ENCODE results near the gene ABI3BP.

ABI3BP gene

DNA sequence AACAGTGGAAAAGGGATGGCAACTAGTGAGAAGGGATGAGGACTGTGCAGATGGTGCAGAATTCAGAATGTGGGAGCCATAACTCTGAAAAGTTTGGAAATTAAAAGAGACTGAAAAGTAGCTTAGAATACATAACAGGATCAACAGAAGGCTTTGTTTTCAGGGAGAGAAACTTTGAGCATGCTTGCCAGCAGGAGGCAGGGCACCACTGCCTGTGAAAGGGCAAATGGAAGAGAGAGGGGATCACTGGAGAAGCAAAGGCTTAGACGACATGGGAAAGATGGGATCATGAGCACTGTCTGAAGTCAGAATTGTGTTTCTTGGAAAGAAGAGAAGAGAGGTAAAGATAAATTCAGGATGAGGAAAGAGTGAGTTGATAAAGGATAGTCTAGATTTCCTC lies 99.6 kb downstream of the ABI3BP start:
- no peak for DNase-seq (ENCODE audit: low read depth in 2 of 2, low spot score in 1 of 2)

DNA sequence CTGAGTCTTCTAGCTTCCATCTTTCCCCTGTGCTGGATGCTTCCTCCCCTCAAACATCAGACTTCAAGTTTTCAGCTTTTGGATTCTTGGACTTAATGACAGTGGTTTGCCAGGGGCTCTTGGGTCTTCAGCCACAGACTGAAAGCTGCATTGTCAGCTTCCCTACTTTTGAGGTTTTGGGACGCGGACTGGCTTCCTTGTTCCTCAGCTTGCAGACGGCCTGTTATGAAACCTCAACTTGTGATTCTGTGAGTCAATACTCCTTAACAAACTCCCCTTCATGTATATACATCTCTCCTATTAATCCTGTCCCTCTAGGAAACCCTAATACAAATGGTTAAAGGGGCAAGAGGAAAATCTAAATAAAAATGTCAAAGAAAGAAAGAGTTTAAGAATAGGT lies 100.1 kb downstream of the ABI3BP start:
- no peak for DNase-seq (ENCODE audit: low read depth in 2 of 2, low spot score in 1 of 2)

DNA sequence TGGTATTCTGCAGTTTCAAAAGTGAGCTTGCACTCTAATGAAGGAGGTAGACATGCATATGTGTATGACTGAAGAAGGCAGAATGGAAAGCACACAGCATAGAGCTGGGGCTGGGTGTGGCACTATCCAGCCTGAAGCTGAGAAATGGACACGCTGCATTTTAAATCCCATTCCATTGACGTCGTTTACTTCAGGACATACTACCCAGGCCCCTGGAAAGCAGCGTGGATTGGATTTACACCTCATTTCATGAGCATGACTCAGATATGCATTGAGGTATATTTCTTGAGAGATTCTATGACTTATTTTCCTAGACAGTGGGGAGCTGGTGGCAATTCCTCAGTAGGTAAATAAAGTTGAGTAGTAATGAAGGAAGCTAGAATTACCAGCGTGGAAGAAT lies 101.4 kb downstream of the ABI3BP start:
- DNase-seq (ENCODE audit: low read depth in 2 of 2, low spot score in 1 of 2) = no peak

DNA sequence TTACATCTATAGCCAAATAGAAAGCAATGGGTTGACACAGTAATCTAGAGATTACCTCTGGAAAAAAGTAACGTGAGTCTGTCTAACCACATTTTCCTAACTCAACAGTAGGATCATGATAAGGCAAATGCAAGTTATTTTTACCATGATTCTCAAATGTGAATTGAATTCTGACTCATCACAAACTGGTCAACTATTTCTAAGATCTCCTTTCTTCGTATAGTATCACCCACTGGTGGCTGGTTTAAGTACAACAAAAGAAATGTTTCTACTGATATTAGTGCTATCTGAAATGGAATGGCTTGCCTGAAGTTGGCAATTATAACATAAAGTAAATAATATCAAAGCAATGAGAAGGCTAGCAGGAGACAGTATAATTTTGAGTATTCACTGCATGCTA lies 102.2 kb downstream of the ABI3BP start:
- no peak for DNase-seq (ENCODE audit: low read depth in 2 of 2, low spot score in 1 of 2)

DNA sequence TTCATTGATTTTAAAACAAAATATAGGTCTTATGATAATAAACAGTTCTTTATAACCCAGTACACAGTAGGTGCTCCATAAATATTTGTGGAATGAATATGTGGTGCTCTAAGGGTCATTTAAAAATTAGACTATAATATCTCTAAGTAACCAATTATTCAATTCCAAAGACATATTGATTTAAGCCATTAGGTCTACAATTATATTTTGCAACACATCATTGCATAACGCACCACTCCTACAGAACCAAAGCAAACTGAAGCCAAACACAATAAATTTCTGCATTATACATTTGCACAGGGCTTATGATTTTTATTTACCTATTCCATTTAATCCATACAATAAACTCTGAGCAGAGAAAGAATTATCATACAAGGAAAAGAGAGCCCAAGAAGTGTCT lies 104.3 kb downstream of the ABI3BP start:
- no peak for DNase-seq (ENCODE audit: low read depth in 2 of 2, low spot score in 1 of 2)

- no peak for DNase-seq (ENCODE audit: low read depth in 2 of 2, low spot score in 1 of 2)
Observed at GRCh38 chr3:100882571-100882984, 110.6 kb downstream of the ABI3BP start.

DNA sequence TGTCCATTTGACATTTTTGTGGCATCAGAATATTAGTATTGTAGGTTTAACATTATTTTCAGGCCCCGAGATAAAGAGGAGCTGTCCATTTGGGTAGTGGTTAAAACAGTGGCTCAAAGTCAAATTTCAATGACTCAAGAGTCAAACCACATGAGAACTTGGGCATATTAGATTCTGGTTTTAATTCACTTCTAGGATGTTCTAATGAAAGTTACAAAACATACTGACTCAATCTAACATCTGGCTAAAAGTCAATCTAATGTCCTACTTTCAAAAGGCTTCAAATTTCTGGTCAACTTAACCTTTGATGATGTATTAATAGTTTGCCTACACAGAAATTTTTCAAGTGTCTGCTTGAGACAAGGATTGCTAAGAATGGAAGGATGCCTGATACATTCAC lies 112.4 kb downstream of the ABI3BP start:
- DNase-seq (ENCODE audit: low read depth in 2 of 2, low spot score in 1 of 2) = no peak

- no peak for DNase-seq (ENCODE audit: low read depth in 2 of 2, low spot score in 1 of 2)
Observed at GRCh38 chr3:100880072-100880471, 113.1 kb downstream of the ABI3BP start.

DNA sequence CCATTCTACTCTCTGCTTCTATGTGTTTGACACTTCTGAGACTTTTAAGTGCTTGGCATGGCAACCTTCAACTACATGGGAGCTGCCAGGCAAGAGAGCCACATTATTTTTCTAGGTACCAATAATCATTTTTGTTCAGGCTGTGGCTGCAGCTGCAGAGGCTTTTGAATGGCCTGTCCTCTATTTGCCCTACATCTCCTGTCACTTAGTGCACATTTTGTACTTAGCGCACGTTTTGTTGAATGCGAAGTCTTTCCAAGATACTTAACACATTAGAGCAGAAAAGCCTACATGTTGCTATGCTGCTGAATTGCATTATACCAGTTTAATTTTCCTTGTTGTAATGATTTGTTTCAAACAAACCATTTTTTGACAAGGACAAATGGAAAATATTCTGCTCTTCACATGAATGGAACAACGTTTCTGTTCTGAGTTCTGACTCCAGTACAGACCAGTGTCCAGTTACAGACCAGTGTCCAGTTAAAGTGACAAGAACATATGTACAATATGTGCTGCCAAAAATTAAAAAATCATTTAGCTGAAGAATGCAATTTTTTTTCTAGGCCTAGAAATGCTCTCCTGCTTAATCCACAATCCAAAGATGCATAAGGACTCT lies 113.9 kb downstream of the ABI3BP start:
- DNase-seq (ENCODE audit: low read depth in 2 of 2, low spot score in 1 of 2) = no peak

GRCh38 chr3:100877286-100877685 lies 115.9 kb downstream of the ABI3BP start:
- DNase-seq (ENCODE audit: low read depth in 2 of 2, low spot score in 1 of 2) = no peak

DNA sequence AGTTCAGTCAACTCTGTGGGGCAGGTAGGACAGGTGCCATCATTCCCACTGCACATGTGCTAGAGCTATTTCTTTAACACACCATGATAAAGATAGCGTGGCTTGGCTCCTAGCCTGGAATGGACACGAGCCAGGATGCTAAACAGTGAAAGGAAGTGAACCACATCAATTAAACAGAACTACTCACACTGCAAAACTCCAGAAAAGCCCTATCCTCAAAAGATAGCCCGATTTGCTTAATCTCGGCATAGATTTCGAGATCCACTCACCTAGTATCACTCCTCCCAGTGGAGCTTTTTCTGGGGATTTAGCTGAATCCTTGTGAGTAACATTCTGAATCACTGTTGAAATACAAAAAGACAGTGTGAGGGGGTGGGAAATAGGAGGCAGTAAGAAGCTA lies 118.0 kb downstream of the ABI3BP start:
- no peak for DNase-seq (ENCODE audit: low read depth in 2 of 2, low spot score in 1 of 2)

DNA sequence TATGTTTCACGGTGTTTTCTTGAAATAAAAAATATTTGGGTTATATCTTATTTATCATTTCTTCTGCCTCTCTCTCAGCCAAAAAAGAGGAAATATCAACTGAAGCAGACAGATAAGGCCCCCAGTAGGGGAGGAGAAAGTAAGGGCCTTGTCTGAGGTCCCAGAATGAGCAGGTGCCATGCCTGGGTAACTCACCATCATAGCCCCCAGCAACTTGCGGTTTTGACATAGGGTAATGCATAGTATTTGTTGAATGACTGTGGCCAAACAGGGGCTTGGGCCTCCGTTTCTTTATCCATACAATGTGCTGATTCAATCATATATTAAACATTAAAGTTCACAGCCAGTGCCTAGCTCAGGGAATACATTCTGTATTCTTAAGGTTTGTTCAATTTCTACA lies 119.6 kb downstream of the ABI3BP start:
- DNase-seq (ENCODE audit: low read depth in 2 of 2, low spot score in 1 of 2) = no peak

- no peak for DNase-seq (ENCODE audit: low read depth in 2 of 2, low spot score in 1 of 2)
Observed at GRCh38 chr3:100871306-100871705, 121.9 kb downstream of the ABI3BP start.

DNA sequence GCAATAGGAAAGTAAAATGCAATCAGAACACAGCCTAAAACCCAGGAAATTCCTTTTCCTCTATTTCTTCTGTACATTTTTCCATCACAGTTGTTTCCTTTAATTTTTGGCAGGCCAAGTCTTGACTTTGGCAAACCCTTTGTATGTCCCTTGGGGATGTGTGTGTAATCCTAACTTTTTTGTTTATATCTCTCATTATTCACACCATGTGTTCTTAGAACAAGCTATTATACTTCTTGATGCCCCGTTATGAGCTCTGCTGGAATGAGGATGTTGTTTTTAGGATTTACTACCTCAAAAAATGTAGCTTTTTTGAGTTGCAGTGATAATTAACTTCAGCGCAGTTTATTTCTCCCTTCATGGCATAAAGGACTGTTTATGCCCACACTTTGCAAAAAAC lies 123.4 kb downstream of the ABI3BP start:
- no peak for DNase-seq (ENCODE audit: low read depth in 2 of 2, low spot score in 1 of 2)

DNA sequence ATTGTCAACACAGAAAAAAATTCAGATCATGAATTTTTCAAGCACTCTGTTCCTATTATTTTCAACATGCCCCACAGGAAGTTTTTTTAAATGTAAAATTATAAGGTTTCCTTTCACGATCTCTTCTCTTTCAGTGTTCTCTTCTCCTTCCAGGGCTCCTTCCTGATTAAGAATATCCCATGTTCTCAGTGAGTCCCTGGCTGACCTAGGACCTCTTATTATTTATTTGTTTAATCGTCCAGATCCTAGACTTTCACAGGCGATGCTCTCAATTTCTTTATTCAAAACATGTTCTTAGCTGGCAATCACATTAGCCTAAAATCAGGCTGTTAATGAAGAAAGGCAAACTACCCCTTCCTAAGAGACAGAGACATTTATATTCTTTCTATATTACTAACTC lies 124.3 kb downstream of the ABI3BP start:
- DNase-seq (ENCODE audit: low read depth in 2 of 2, low spot score in 1 of 2) = no peak

DNA sequence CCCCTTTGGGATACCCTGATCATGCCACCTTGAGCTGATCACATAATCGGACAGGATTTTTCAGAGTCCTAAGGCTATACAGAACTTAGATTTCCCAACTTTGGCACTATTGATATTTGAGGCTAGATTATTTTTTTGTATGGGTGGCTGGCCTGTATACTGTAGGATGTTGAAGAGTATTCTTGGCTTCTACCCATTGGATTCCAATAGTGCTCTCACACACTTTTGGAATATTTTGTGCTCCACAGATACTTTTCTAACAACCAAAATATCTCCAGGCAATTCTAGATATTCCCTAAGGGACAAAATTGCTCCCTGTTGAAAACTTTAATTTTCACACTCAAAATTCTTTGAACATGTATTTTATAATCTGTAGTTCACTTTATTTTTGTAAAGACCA lies 125.1 kb downstream of the ABI3BP start:
- no peak for DNase-seq (ENCODE audit: low read depth in 2 of 2, low spot score in 1 of 2)

GRCh38 chr3:100865442-100865841 lies 127.8 kb downstream of the ABI3BP start:
- DNase-seq (ENCODE audit: low read depth in 2 of 2, low spot score in 1 of 2) = no peak

GRCh38 chr3:100864471-100865250 lies 128.6 kb downstream of the ABI3BP start:
- DNase-seq (ENCODE audit: low read depth in 2 of 2, low spot score in 1 of 2) = no peak

GRCh38 chr3:100857863-100858262 lies 135.4 kb downstream of the ABI3BP start:
- no peak for DNase-seq (ENCODE audit: low read depth in 2 of 2, low spot score in 1 of 2)

- no peak for DNase-seq (ENCODE audit: low read depth in 2 of 2, low spot score in 1 of 2)
Observed at GRCh38 chr3:100856821-100857220, 136.4 kb downstream of the ABI3BP start.

GRCh38 chr3:100852840-100853239 lies 140.4 kb downstream of the ABI3BP start:
- no peak for DNase-seq (ENCODE audit: low read depth in 2 of 2, low spot score in 1 of 2)

GRCh38 chr3:100850701-100851100 lies 142.5 kb downstream of the ABI3BP start:
- DNase-seq (ENCODE audit: low read depth in 2 of 2, low spot score in 1 of 2) = no peak

- no peak for DNase-seq (ENCODE audit: low read depth in 2 of 2, low spot score in 1 of 2)
Observed at GRCh38 chr3:100850156-100850555, 143.1 kb downstream of the ABI3BP start.

Measured in stimulated activated CD8-positive, alpha-beta memory T cell treated with anti-CD3 and anti-CD28 coated beads, Interleukin-4, amount 100 ng/mL, for 4 hours (primary cell).